ENCODE measurements around the gene FHL2.

Gene FHL2

GRCh38 chr2:105445498-105445897, 46.6 kb upstream of the FHL2 start:
- no peak for ATAC-seq
- TF ChIP-seq GLIS3 (CRISPR knock-in tag; IDR thresholded peaks at IDR 0.05) (no peak), OSR1 (CRISPR knock-in tag; IDR thresholded peaks at IDR 0.05) (no peak), BACH2 (CRISPR knock-in tag; IDR thresholded peaks at IDR 0.05; ENCODE audit: borderline replicate concordance) (no peak), PATZ1 (CRISPR knock-in tag; IDR thresholded peaks at IDR 0.05; ENCODE audit: borderline replicate concordance) (no peak), TSHZ2 (CRISPR knock-in tag; IDR thresholded peaks at IDR 0.05) (no peak), ZNF8 (CRISPR knock-in tag; IDR thresholded peaks at IDR 0.05) (no peak), CSRNP3 (CRISPR knock-in tag; IDR thresholded peaks at IDR 0.05) (no peak), SNAI2 (CRISPR knock-in tag; IDR thresholded peaks at IDR 0.05) (no peak), ESRRG (CRISPR knock-in tag; IDR thresholded peaks at IDR 0.05) (no peak), CSDC2 (CRISPR knock-in tag; IDR thresholded peaks at IDR 0.05) (no peak), ISL1 (CRISPR knock-in tag; IDR thresholded peaks at IDR 0.05) (no peak), TOX (CRISPR knock-in tag; IDR thresholded peaks at IDR 0.05; ENCODE audit: borderline replicate concordance) (no peak), ZFP3 (CRISPR knock-in tag; IDR thresholded peaks at IDR 0.05) (no peak), CREB5 (CRISPR knock-in tag; IDR thresholded peaks at IDR 0.05; ENCODE audit: low read depth) (no peak), POU6F1 (CRISPR knock-in tag; IDR thresholded peaks at IDR 0.05; ENCODE audit: borderline replicate concordance, low read depth) (no peak), ZNF70 (CRISPR knock-in tag; IDR thresholded peaks at IDR 0.05) (no peak)

- TF ChIP-seq SNAI2 (CRISPR knock-in tag; IDR thresholded peaks at IDR 0.05): no peak
- TF ChIP-seq ESRRG (CRISPR knock-in tag; IDR thresholded peaks at IDR 0.05): no peak
- no peak for ATAC-seq
These were observed 45.1 kb upstream of the FHL2 start for GRCh38 chr2:105443617-105444598.

- no peak for ATAC-seq
- TF ChIP-seq TSHZ2 (CRISPR knock-in tag; IDR thresholded peaks at IDR 0.05) (no peak), ISL1 (CRISPR knock-in tag; IDR thresholded peaks at IDR 0.05) (no peak), PPARA (CRISPR knock-in tag; IDR thresholded peaks at IDR 0.05; ENCODE audit: borderline replicate concordance) (no peak), ZC3H10 (CRISPR knock-in tag; IDR thresholded peaks at IDR 0.05) (no peak), ZNF565 (CRISPR knock-in tag; conservative IDR thresholded peaks at IDR 0.05; ENCODE audit: low read depth) (no peak), CREB5 (CRISPR knock-in tag; IDR thresholded peaks at IDR 0.05; ENCODE audit: low read depth) (no peak)
These were observed 43.9 kb upstream of the FHL2 start for GRCh38 chr2:105442721-105443120.
